H9 (cell line): ENCODE measurements around the gene KCNJ14. TPM values are rescaled to one million over a fixed set of nuclear protein-coding genes. Genes with fewer than 3 reads are reported as not detected.
A peak's percentile ranks its signal among the peaks of the same experiment; 100 is the strongest.

Experiments used
- DNase-seq: peaks from one replicate; pipeline ENCODE4 v3.0.0-alpha.2; 2017
- H2AFZ ChIP-seq: one replicate; pipeline ENCODE4 v1.6.1; 2013; ENCODE audit warnings: mild to moderate bottlenecking, low read length, control low read depth, moderate library complexity
- H2AK5ac ChIP-seq: 2 replicates; pipeline ENCODE4 v1.6.1; 2013; ENCODE audit warnings: low read length, control low read depth, mixed read lengths; ENCODE audit not compliant: insufficient read length
- H2BK120ac ChIP-seq: one replicate; pipeline ENCODE4 v1.6.1; 2013; ENCODE audit warnings: low read depth, mild to moderate bottlenecking, low read length, control low read depth, inconsistent platforms; ENCODE audit not compliant: poor library complexity, severe bottlenecking
- H2BK12ac ChIP-seq: 2 replicates; pipeline ENCODE4 v1.6.1; 2013; ENCODE audit warnings: low read length, control low read depth, mixed read lengths, low read depth; ENCODE audit not compliant: insufficient read length
- H2BK15ac ChIP-seq: 2 replicates; pipeline ENCODE4 v1.6.1; 2013; ENCODE audit warnings: low read depth, low read length, control low read depth
- H2BK20ac ChIP-seq: one replicate; pipeline ENCODE4 v1.6.1; 2013; ENCODE audit warnings: low read depth, mild to moderate bottlenecking, low read length, control low read depth, inconsistent platforms; ENCODE audit not compliant: poor library complexity, severe bottlenecking
- H2BK5ac ChIP-seq: 2 replicates; pipeline ENCODE4 v1.6.1; 2013; ENCODE audit warnings: low read length, control low read depth, mixed read lengths; ENCODE audit not compliant: insufficient read length
- H3K14ac ChIP-seq: 2 replicates; pipeline ENCODE4 v1.6.1; 2013; ENCODE audit warnings: low read length, control low read depth; ENCODE audit not compliant: insufficient read depth
- H3K18ac ChIP-seq: 2 replicates; pipeline ENCODE4 v1.6.1; 2013; ENCODE audit warnings: low read depth, mild to moderate bottlenecking, mixed read lengths, low read length, control low read depth; ENCODE audit not compliant: insufficient read length
- H3K23ac ChIP-seq: 2 replicates; pipeline ENCODE4 v1.6.1; 2013; ENCODE audit warnings: low read length, control low read depth, mixed read lengths, low read depth; ENCODE audit not compliant: insufficient read length
- H3K23me2 ChIP-seq: 2 replicates; pipeline ENCODE4 v1.6.1; 2013; ENCODE audit warnings: low read depth, mild to moderate bottlenecking, mixed read lengths, low read length, control low read depth; ENCODE audit not compliant: insufficient read length, poor library complexity, severe bottlenecking
- H3K27ac ChIP-seq: 2 replicates; pipeline ENCODE4 v1.5.1; 2013; ENCODE audit warnings: low read length, control low read depth, mixed read lengths, low read depth; ENCODE audit not compliant: insufficient read length
- H3K27me3 ChIP-seq: 2 replicates; pipeline ENCODE4 v1.6.1; 2013; ENCODE audit warnings: low read length, control low read depth, inconsistent platforms; ENCODE audit not compliant: insufficient read depth
- H3K4ac ChIP-seq: 2 replicates; pipeline ENCODE4 v1.6.1; 2013; ENCODE audit warnings: low read depth, mild to moderate bottlenecking, control low read depth, inconsistent platforms, low read length, moderate library complexity
- H3K4me1 ChIP-seq: 2 replicates; pipeline ENCODE4 v1.6.1; 2013; ENCODE audit warnings: low read length, control low read depth, inconsistent platforms; ENCODE audit not compliant: insufficient read depth
- H3K4me2 ChIP-seq: 2 replicates; pipeline ENCODE4 v1.6.1; 2013; ENCODE audit warnings: low read length, control low read depth, mixed read lengths; ENCODE audit not compliant: insufficient read length, insufficient read depth
- H3K56ac ChIP-seq: 2 replicates; pipeline ENCODE4 v1.6.1; 2013; ENCODE audit warnings: low read depth, mild to moderate bottlenecking, mixed read lengths, low read length, control low read depth; ENCODE audit not compliant: insufficient read length
- H3K79me1 ChIP-seq: 2 replicates; pipeline ENCODE4 v1.6.1; 2013; ENCODE audit warnings: low read depth, mild to moderate bottlenecking, moderate library complexity, low read length, control low read depth, inconsistent platforms; ENCODE audit not compliant: insufficient read depth, poor library complexity, severe bottlenecking
- H3K79me2 ChIP-seq: 2 replicates; pipeline ENCODE4 v1.6.1; 2013; ENCODE audit warnings: low read length, control low read depth, inconsistent platforms; ENCODE audit not compliant: insufficient read depth
- H3K9ac ChIP-seq: 2 replicates; pipeline ENCODE4 v1.6.1; 2013; ENCODE audit warnings: low read length, control low read depth, mixed read lengths; ENCODE audit not compliant: insufficient read length; ENCODE audit errors: extremely low read depth
- H3K9me3 ChIP-seq: one replicate; pipeline ENCODE4 v1.6.1; 2013; ENCODE audit warnings: low read depth, low read length, inconsistent platforms; ENCODE audit not compliant: control insufficient read depth
- H3T11ph ChIP-seq: one replicate; pipeline ENCODE4 v1.6.1; 2013; ENCODE audit warnings: mild to moderate bottlenecking, low read length, control low read depth, inconsistent platforms
- H4K20me1 ChIP-seq: one replicate; pipeline ENCODE4 v1.6.1; 2013; ENCODE audit not compliant: control insufficient read depth, insufficient read length, insufficient read depth
- H4K5ac ChIP-seq: 2 replicates; pipeline ENCODE4 v1.6.1; 2013; ENCODE audit warnings: low read depth, mild to moderate bottlenecking, mixed read lengths, low read length, control low read depth; ENCODE audit not compliant: insufficient read length
- H4K8ac ChIP-seq: replicated peaks from 2 replicates; pipeline ENCODE4 v1.6.1; 2013; ENCODE audit warnings: low read length, control low read depth, mixed read lengths, low read depth; ENCODE audit not compliant: insufficient read length
- H4K91ac ChIP-seq: 2 replicates; pipeline ENCODE4 v1.6.1; 2013; ENCODE audit warnings: low read depth, mild to moderate bottlenecking, moderate library complexity, mixed read lengths, low read length, control low read depth; ENCODE audit not compliant: insufficient read length
- H3K27ac Mint-ChIP-seq, 3 experiments: 2 replicates in 2 of 3; 3 replicates in 1 of 3; pipeline ENCODE4 v1.8.0; 2020 to 2021; ENCODE audit warnings: mixed read lengths in 3 of 3, mild to moderate bottlenecking in 1 of 3, moderate library complexity in 1 of 3
- H3K27me3 Mint-ChIP-seq: 2 replicates; pipeline ENCODE4 v1.8.0; 2021; ENCODE audit warnings: low read depth, mild to moderate bottlenecking, moderate library complexity, mixed read lengths
- H3K36me3 Mint-ChIP-seq, 3 experiments: 2 replicates in 2 of 3; 3 replicates in 1 of 3; pipeline ENCODE4 v1.8.0; 2020 to 2021; ENCODE audit warnings: low read depth in 3 of 3, mixed read lengths in 3 of 3; ENCODE audit not compliant: insufficient read depth in 1 of 3
- H3K4me1 Mint-ChIP-seq, 2 experiments: 2 replicates each; pipeline ENCODE4 v1.8.0; 2020; ENCODE audit warnings: mixed read lengths in 2 of 2
- H3K4me3 Mint-ChIP-seq, 2 experiments: 2 replicates in 1 of 2; 3 replicates in 1 of 2; pipeline ENCODE4 v1.8.0; 2020 to 2021; ENCODE audit warnings: mild to moderate bottlenecking in 2 of 2, mixed read lengths in 2 of 2, moderate library complexity in 1 of 2
- H3K9me3 Mint-ChIP-seq, 2 experiments: 2 replicates in 1 of 2; 3 replicates in 1 of 2; pipeline ENCODE4 v1.8.0; 2020; ENCODE audit warnings: mild to moderate bottlenecking in 2 of 2, mixed read lengths in 2 of 2, moderate library complexity in 1 of 2
- WGBS: extraction: QIAGEN DNeasy Blood & Tissue Kit; methylation state at CpG from one replicate; pipeline ENCODE4 v1.1.7; 2013; ENCODE audit warnings: missing lambda C conversion rate, low lambda C conversion rate, mixed read lengths; ENCODE audit not compliant: insufficient read length; ENCODE audit errors: extremely low coverage; 5-methylcytosine and 5-hydroxymethylcytosine counted together
- total RNA-seq: library from RNA; stranded (reverse); gene quantifications from 2 replicates; pipeline ENCODE4 v1.2.1, GENCODE V29; 2021
- TF ChIP-seq, protein P1 (sequence below): fragments of 200-600 bp; sonication (generic); conservative IDR thresholded peaks from 3 replicates; pipeline ENCODE4 v1.8.0; 2021; ENCODE audit warnings: antibody characterized with exemption, mild to moderate bottlenecking

The KCNJ14 gene
- total RNA-seq, 1 experiment from 2014 or later = 1.2 TPM

DNA sequence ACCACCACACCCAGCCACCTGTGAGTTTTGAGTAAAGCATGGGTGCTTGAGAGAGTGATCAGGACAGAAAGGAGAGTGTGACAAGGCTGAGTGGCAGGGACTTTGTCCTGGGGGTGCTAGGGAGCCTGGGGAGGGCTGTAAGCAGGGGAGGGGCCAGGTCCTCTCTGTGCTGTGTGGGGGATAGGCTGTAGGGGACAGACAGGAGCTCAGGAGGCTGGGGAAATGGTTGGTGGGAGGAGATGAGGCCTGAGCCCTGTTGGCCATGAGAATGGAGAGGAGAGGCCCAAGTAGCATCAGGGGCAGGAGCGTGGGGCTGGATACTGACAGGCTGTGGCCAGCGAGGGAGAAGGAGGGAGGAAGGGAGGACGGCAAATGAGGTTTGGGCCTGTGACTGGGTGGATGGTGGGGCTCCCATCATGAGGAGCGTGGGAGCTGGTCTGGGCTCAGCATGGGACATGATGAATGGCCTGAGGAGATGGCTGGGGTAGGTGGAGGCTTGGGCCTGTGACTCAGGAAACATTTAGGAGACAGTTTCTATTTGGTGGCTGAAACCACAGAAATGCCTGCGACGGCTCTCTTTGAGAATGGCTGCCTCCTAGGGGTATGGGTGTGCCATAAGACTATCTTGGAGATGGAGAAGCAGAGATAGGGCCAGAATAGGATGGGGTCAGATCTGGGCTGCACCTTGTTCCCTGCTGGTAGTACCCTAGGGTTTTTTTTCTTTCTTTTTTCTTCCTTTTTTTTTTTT lies 36.9 kb upstream of the KCNJ14 start:
- Mint-ChIP-seq H3K4me3 (peak overlapping the region in 1 of 2 experiments; percentile 69; a peak in 3 of 5 replicates), H3K27me3 (no peaks in the 10 kb centered on the region), H3K36me3 (peaks cover 0 to 20% (median 12%) of the 10 kb centered on the region in 3 experiments; a peak in 5 of 7 replicates), H3K9me3 (no peaks in the 10 kb centered on the region), H3K4me1 (peaks cover 22 to 33% of the 10 kb centered on the region in 2 experiments), H3K27ac (peak overlapping the region in 2 of 3 experiments; percentile 74 to 90; a peak in 5 of 7 replicates)
- Histone ChIP-seq H3K4me2 (no peak overlapping the region), H3K4ac (no peak overlapping the region), H4K5ac (no peak overlapping the region), H2BK20ac (no peak overlapping the region), H2BK5ac (no peak overlapping the region), H3K56ac (no peak overlapping the region), H3K23me2 (no peaks in the 10 kb centered on the region), H4K8ac (no peak overlapping the region), H3K9me3 (no peaks in the 10 kb centered on the region), H2BK12ac (no peak overlapping the region), H4K20me1 (peaks cover 3% of the 10 kb centered on the region), H3K23ac (no peak overlapping the region), H3T11ph (no peak overlapping the region), H2BK15ac (no peak overlapping the region), H3K9ac (no peak overlapping the region), H3K27me3 (no peaks in the 10 kb centered on the region), H3K27ac (no peak overlapping the region), H3K79me1 (no peaks in the 10 kb centered on the region), H3K79me2 (no peaks in the 10 kb centered on the region), H2AK5ac (no peak overlapping the region), H3K14ac (no peak overlapping the region; the same call in 1 of the 2 replicates), H3K18ac (no peak overlapping the region), H2BK120ac (no peak overlapping the region), H3K4me1 (peaks cover 3% of the 10 kb centered on the region; the same call in 1 of the 2 replicates), H4K91ac (no peak overlapping the region), H2AFZ (no peak overlapping the region)
- no CpG with 5 or more reads among the region's 6 CpGs for WGBS
- peak; percentile 41 for DNase-seq
- TF ChIP-seq, protein P1, sequence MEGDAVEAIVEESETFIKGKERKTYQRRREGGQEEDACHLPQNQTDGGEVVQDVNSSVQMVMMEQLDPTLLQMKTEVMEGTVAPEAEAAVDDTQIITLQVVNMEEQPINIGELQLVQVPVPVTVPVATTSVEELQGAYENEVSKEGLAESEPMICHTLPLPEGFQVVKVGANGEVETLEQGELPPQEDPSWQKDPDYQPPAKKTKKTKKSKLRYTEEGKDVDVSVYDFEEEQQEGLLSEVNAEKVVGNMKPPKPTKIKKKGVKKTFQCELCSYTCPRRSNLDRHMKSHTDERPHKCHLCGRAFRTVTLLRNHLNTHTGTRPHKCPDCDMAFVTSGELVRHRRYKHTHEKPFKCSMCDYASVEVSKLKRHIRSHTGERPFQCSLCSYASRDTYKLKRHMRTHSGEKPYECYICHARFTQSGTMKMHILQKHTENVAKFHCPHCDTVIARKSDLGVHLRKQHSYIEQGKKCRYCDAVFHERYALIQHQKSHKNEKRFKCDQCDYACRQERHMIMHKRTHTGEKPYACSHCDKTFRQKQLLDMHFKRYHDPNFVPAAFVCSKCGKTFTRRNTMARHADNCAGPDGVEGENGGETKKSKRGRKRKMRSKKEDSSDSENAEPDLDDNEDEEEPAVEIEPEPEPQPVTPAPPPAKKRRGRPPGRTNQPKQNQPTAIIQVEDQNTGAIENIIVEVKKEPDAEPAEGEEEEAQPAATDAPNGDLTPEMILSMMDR = peak; percentile 27; the same call in 1 of the 3 replicates
